ENCODE data around the gene TUFT1. TPM values are rescaled to one million over a fixed set of nuclear protein-coding genes. Genes with fewer than 3 reads are reported as not detected.

TUFT1 gene
- polyA plus RNA-seq, 1 donor from 2014 or later, result 25.8 TPM

- no peak for TF ChIP-seq CTCF (IDR thresholded peaks at IDR 0.05; ENCODE audit: poor library complexity, severe bottlenecking)
- TF ChIP-seq EZH2 (IDR thresholded peaks at IDR 0.05; ENCODE audit: borderline replicate concordance, insufficient read depth, low read length, poor library complexity, severe bottlenecking), result no peak
- TF ChIP-seq RAD21 (conservative IDR thresholded peaks at IDR 0.05), result no peak
- no peak for TF ChIP-seq POLR2AphosphoS5 (IDR thresholded peaks at IDR 0.05)
- TF ChIP-seq TAF1 (IDR thresholded peaks at IDR 0.05; ENCODE audit: low read depth), result no peak
- TF ChIP-seq REST (IDR thresholded peaks at IDR 0.05; ENCODE audit: borderline replicate concordance), result no peak
- no peak for TF ChIP-seq EP300 (conservative IDR thresholded peaks at IDR 0.05; ENCODE audit: poor library complexity, severe bottlenecking)
- no peak for TF ChIP-seq SMC3 (conservative IDR thresholded peaks at IDR 0.05; ENCODE audit: poor library complexity)
- TF ChIP-seq MXI1 (conservative IDR thresholded peaks at IDR 0.05; ENCODE audit: poor library complexity, severe bottlenecking), result no peak
- H3K27ac ChIP-seq (ENCODE audit: low read length), result no peak overlapping the region
- H3K79me2 ChIP-seq (replicated peaks; ENCODE audit: insufficient read depth, low read length), result no peaks in the 10 kb centered on the region
- H3K9me2 ChIP-seq (ENCODE audit: insufficient read depth, low read length), result no peaks in the 10 kb centered on the region
- H4K20me1 ChIP-seq (ENCODE audit: insufficient read depth), result no peaks in the 10 kb centered on the region
- H3K4me2 ChIP-seq (ENCODE audit: low read length), result no peak overlapping the region
- H3K27me3 ChIP-seq (ENCODE audit: insufficient read depth, low read depth, low read length), result no peaks in the 10 kb centered on the region
- H3K36me3 ChIP-seq (ENCODE audit: insufficient read depth, low read length), result no peaks in the 10 kb centered on the region
- no peak overlapping the region for H3K4me3 ChIP-seq (ENCODE audit: low read length)
- H3F3A ChIP-seq (ENCODE audit: insufficient read depth, low read length, poor library complexity, severe bottlenecking), result no peaks in the 10 kb centered on the region
- H2AFZ ChIP-seq (ENCODE audit: low read depth, low read length), result no peak overlapping the region
- no peak overlapping the region for H3K9ac ChIP-seq (ENCODE audit: low read length)
- no peaks in the 10 kb centered on the region for H3K9me3 ChIP-seq (ENCODE audit: low read length)
Observed at GRCh38 chr1:151535326-151536271, 4.5 kb upstream of the TUFT1 start.

GRCh38 chr1:151536499-151536898 lies 3.6 kb upstream of the TUFT1 start:
- no peak overlapping the region for H2AFZ ChIP-seq (ENCODE audit: low read depth, low read length)
- no peak overlapping the region for H3K4me3 ChIP-seq (ENCODE audit: low read length)
- TF ChIP-seq REST (IDR thresholded peaks at IDR 0.05; ENCODE audit: borderline replicate concordance), result no peak
- TF ChIP-seq MXI1 (conservative IDR thresholded peaks at IDR 0.05; ENCODE audit: poor library complexity, severe bottlenecking), result no peak
- TF ChIP-seq TAF1 (IDR thresholded peaks at IDR 0.05; ENCODE audit: low read depth), result no peak
- no peak for TF ChIP-seq EP300 (conservative IDR thresholded peaks at IDR 0.05; ENCODE audit: poor library complexity, severe bottlenecking)
- TF ChIP-seq RAD21 (conservative IDR thresholded peaks at IDR 0.05), result no peak
- TF ChIP-seq EZH2 (IDR thresholded peaks at IDR 0.05; ENCODE audit: borderline replicate concordance, insufficient read depth, low read length, poor library complexity, severe bottlenecking), result no peak
- no peak for TF ChIP-seq SMC3 (conservative IDR thresholded peaks at IDR 0.05; ENCODE audit: poor library complexity)
- no peak for TF ChIP-seq CTCF (IDR thresholded peaks at IDR 0.05; ENCODE audit: poor library complexity, severe bottlenecking)
- no peak for TF ChIP-seq POLR2AphosphoS5 (IDR thresholded peaks at IDR 0.05)
- no peaks in the 10 kb centered on the region for H3K36me3 ChIP-seq (ENCODE audit: insufficient read depth, low read length)
- no peaks in the 10 kb centered on the region for H3F3A ChIP-seq (ENCODE audit: insufficient read depth, low read length, poor library complexity, severe bottlenecking)
- no peaks in the 10 kb centered on the region for H3K9me2 ChIP-seq (ENCODE audit: insufficient read depth, low read length)
- H3K27ac ChIP-seq (ENCODE audit: low read length), result no peak overlapping the region
- no peak overlapping the region for H3K9ac ChIP-seq (ENCODE audit: low read length)
- H3K9me3 ChIP-seq (ENCODE audit: low read length), result no peaks in the 10 kb centered on the region
- no peaks in the 10 kb centered on the region for H3K27me3 ChIP-seq (ENCODE audit: insufficient read depth, low read depth, low read length)
- no peak overlapping the region for H3K4me2 ChIP-seq (ENCODE audit: low read length)
- peaks cover 1% of the 10 kb centered on the region for H3K79me2 ChIP-seq (replicated peaks; ENCODE audit: insufficient read depth, low read length)
- H4K20me1 ChIP-seq (ENCODE audit: insufficient read depth), result no peaks in the 10 kb centered on the region
